ENCODE data around the gene TAPBP.

DNA sequence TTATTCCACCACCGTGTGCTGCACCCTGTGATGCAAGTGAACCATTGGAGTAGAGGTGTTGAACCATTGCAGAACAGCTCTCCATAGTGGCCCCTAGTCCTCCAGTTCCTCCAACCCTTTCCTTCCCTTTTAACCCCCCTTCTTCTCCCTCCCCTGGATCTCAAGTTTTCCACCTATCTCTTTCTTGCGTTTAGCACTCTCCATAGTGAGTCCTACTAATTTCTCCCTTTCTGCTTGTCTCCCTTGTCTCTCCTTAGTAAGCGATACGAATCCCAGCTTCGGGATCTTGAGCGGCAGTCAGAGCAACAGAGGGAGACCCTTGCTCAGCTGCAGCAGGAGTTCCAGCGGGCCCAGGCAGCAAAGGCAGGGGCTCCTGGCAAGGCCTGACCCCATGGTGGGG, 23.4 kb downstream of the TAPBP start:
- no peak for TF ChIP-seq JUND (IDR thresholded peaks at IDR 0.05)
- TF ChIP-seq EZH2phosphoT487 (IDR thresholded peaks at IDR 0.05; ENCODE audit: borderline replicate concordance): no peak
- no peak for TF ChIP-seq POLR2A (IDR thresholded peaks at IDR 0.05; ENCODE audit: borderline replicate concordance, extremely low read depth, insufficient read depth, insufficient read length)
- TF ChIP-seq, protein P1, sequence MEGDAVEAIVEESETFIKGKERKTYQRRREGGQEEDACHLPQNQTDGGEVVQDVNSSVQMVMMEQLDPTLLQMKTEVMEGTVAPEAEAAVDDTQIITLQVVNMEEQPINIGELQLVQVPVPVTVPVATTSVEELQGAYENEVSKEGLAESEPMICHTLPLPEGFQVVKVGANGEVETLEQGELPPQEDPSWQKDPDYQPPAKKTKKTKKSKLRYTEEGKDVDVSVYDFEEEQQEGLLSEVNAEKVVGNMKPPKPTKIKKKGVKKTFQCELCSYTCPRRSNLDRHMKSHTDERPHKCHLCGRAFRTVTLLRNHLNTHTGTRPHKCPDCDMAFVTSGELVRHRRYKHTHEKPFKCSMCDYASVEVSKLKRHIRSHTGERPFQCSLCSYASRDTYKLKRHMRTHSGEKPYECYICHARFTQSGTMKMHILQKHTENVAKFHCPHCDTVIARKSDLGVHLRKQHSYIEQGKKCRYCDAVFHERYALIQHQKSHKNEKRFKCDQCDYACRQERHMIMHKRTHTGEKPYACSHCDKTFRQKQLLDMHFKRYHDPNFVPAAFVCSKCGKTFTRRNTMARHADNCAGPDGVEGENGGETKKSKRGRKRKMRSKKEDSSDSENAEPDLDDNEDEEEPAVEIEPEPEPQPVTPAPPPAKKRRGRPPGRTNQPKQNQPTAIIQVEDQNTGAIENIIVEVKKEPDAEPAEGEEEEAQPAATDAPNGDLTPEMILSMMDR (IDR thresholded peaks at IDR 0.05 in 2 of 3, conservative IDR thresholded peaks at IDR 0.05 in 1 of 3; ENCODE audit: borderline replicate concordance in 1 of 3, insufficient read depth in 1 of 3, low read depth in 2 of 3, low read length in 2 of 3): no peak
- TF ChIP-seq CEBPB (IDR thresholded peaks at IDR 0.05; ENCODE audit: low read depth): no peak
- TF ChIP-seq TCF7L2 (IDR thresholded peaks at IDR 0.05; ENCODE audit: borderline replicate concordance, extremely low read depth, insufficient read depth, insufficient read length): no peak
- TF ChIP-seq EGR1 (IDR thresholded peaks at IDR 0.05; ENCODE audit: low read depth): no peak
- TF ChIP-seq EZH2 (IDR thresholded peaks at IDR 0.05): no peak
- TF ChIP-seq RAD21 (IDR thresholded peaks at IDR 0.05; ENCODE audit: low read depth): no peak
- TF ChIP-seq, protein P2, sequence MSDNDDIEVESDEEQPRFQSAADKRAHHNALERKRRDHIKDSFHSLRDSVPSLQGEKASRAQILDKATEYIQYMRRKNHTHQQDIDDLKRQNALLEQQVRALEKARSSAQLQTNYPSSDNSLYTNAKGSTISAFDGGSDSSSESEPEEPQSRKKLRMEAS (IDR thresholded peaks at IDR 0.05): no peak
- TF ChIP-seq, protein P3, sequence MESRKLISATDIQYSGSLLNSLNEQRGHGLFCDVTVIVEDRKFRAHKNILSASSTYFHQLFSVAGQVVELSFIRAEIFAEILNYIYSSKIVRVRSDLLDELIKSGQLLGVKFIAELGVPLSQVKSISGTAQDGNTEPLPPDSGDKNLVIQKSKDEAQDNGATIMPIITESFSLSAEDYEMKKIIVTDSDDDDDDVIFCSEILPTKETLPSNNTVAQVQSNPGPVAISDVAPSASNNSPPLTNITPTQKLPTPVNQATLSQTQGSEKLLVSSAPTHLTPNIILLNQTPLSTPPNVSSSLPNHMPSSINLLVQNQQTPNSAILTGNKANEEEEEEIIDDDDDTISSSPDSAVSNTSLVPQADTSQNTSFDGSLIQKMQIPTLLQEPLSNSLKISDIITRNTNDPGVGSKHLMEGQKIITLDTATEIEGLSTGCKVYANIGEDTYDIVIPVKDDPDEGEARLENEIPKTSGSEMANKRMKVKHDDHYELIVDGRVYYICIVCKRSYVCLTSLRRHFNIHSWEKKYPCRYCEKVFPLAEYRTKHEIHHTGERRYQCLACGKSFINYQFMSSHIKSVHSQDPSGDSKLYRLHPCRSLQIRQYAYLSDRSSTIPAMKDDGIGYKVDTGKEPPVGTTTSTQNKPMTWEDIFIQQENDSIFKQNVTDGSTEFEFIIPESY (IDR thresholded peaks at IDR 0.05; ENCODE audit: extremely low read depth, insufficient replicate concordance, low read length): no peak
- no peak for TF ChIP-seq FOSL1 (IDR thresholded peaks at IDR 0.05; ENCODE audit: low read depth)
- no peak for TF ChIP-seq YY1 (IDR thresholded peaks at IDR 0.05; ENCODE audit: extremely low read depth, insufficient replicate concordance, low read depth, low read length)
- no peak for TF ChIP-seq POLR2AphosphoS5 (IDR thresholded peaks at IDR 0.05; ENCODE audit: low read depth, low read length)

Measured in HCT116 (cell line).